Loucy (cell line): ENCODE measurements around the gene FBRSL1.

ENCODE experiments used
- H2AFZ ChIP-seq: fragments of 200-600 bp; sonication (generic); 2 replicates; pipeline ENCODE4 v1.6.0; 2016; ENCODE audit warnings: antibody characterized with exemption, mild to moderate bottlenecking, low read length, moderate library complexity
- H3F3A ChIP-seq: fragments of 200-600 bp; 2 replicates; pipeline ENCODE4 v1.6.0; 2016; ENCODE audit warnings: antibody characterized with exemption, low read depth, mild to moderate bottlenecking
- H3K27me3 ChIP-seq: fragments of 200-600 bp; sonication (generic); 2 replicates; pipeline ENCODE4 v1.6.1; 2014; ENCODE audit warnings: low read length, mild to moderate bottlenecking; ENCODE audit not compliant: insufficient read depth, poor library complexity, severe bottlenecking
- H3K36me3 ChIP-seq: fragments of 200-600 bp; sonication (generic); 2 replicates; pipeline ENCODE4 v1.6.1; 2016; ENCODE audit warnings: low read length; ENCODE audit not compliant: insufficient read depth
- H3K4me1 ChIP-seq: fragments of 200-600 bp; sonication (generic); 2 replicates; pipeline ENCODE4 v1.5.1; 2014; ENCODE audit warnings: low read length, mild to moderate bottlenecking; ENCODE audit not compliant: insufficient read depth, poor library complexity, severe bottlenecking
- H3K4me2 ChIP-seq: fragments of 200-600 bp; sonication (generic); 2 replicates; pipeline ENCODE4 v1.6.0; 2014; ENCODE audit warnings: antibody characterized with exemption, low read length, low read depth, mild to moderate bottlenecking; ENCODE audit not compliant: poor library complexity, severe bottlenecking
- H3K4me3 ChIP-seq: fragments of 200-600 bp; sonication (generic); 2 replicates; pipeline ENCODE4 v1.5.1; 2014; ENCODE audit warnings: low read length, mild to moderate bottlenecking, mixed read lengths; ENCODE audit not compliant: poor library complexity, severe bottlenecking
- H3K79me2 ChIP-seq: fragments of 200-600 bp; sonication (generic); 2 replicates; pipeline ENCODE4 v1.6.1; 2014; ENCODE audit warnings: low read length; ENCODE audit not compliant: insufficient read depth
- H3K9ac ChIP-seq: fragments of 200-600 bp; sonication (generic); 2 replicates; pipeline ENCODE4 v1.6.0; 2014; ENCODE audit warnings: mild to moderate bottlenecking, low read depth, low read length, moderate library complexity; ENCODE audit not compliant: poor library complexity, severe bottlenecking
- H3K9me2 ChIP-seq: fragments of 200-600 bp; sonication (generic); replicated peaks from 2 replicates; pipeline ENCODE4 v1.6.1; 2016; ENCODE audit warnings: low read depth, low read length, mixed read lengths
- H3K9me3 ChIP-seq: fragments of 200-600 bp; sonication (generic); 2 replicates; pipeline ENCODE4 v1.6.1; 2014; ENCODE audit warnings: mild to moderate bottlenecking, antibody characterized with exemption, low read length, low read depth; ENCODE audit not compliant: insufficient read depth
- H4K20me1 ChIP-seq: fragments of 200-600 bp; sonication (generic); 2 replicates; pipeline ENCODE4 v1.6.0; 2014; ENCODE audit warnings: antibody characterized with exemption, low read length, mild to moderate bottlenecking; ENCODE audit not compliant: insufficient read depth, poor library complexity, severe bottlenecking
- EZH2phosphoT487 ChIP-seq: fragments of 200-600 bp; IDR thresholded peaks from 2 replicates; pipeline ENCODE4 v1.6.1; 2018; ENCODE audit warnings: antibody characterized with exemption, mild to moderate bottlenecking, moderate library complexity, borderline replicate concordance
- TF ChIP-seq, protein P1 (sequence below): fragments of 200-600 bp; sonication (generic); conservative IDR thresholded peaks from 2 replicates; pipeline ENCODE4 v1.5.1; 2014; ENCODE audit warnings: mild to moderate bottlenecking, antibody characterized with exemption, low read length

Gene FBRSL1

DNA sequence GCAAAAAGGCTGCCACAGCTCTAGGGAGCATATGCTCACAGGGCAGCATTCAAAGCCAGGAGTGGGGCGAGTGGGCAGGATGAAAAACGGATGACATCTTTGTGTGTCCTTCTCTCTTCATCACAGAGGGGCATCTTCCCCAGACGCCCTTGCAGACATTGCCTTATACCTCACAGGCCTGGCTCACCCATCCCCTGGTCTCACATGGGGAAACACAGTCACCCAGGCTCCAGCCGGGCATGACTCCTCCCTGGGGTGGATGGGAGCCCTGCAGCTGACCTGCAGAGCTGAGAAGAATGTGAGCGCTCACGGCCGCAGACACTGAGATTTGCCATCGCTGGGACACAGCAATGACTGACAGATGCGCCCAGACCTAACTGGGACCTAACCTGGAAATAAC is 7.2 kb upstream of the FBRSL1 start:
- Histone ChIP-seq H3K36me3 (no peaks in the 10 kb centered on the region), H3K9me3 (no peaks in the 10 kb centered on the region), H3K4me2 (no peak overlapping the region), H3K9ac (no peak overlapping the region), H3K4me3 (no peak overlapping the region), H4K20me1 (no peaks in the 10 kb centered on the region), H3F3A (no peaks in the 10 kb centered on the region), H3K27me3 (no peaks in the 10 kb centered on the region), H3K4me1 (peaks cover 27% of the 10 kb centered on the region), H2AFZ (no peak overlapping the region), H3K79me2 (no peaks in the 10 kb centered on the region), H3K9me2 (no peaks in the 10 kb centered on the region)
- TF ChIP-seq, protein P1, sequence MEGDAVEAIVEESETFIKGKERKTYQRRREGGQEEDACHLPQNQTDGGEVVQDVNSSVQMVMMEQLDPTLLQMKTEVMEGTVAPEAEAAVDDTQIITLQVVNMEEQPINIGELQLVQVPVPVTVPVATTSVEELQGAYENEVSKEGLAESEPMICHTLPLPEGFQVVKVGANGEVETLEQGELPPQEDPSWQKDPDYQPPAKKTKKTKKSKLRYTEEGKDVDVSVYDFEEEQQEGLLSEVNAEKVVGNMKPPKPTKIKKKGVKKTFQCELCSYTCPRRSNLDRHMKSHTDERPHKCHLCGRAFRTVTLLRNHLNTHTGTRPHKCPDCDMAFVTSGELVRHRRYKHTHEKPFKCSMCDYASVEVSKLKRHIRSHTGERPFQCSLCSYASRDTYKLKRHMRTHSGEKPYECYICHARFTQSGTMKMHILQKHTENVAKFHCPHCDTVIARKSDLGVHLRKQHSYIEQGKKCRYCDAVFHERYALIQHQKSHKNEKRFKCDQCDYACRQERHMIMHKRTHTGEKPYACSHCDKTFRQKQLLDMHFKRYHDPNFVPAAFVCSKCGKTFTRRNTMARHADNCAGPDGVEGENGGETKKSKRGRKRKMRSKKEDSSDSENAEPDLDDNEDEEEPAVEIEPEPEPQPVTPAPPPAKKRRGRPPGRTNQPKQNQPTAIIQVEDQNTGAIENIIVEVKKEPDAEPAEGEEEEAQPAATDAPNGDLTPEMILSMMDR = no peak
- no peak for TF ChIP-seq EZH2phosphoT487

DNA sequence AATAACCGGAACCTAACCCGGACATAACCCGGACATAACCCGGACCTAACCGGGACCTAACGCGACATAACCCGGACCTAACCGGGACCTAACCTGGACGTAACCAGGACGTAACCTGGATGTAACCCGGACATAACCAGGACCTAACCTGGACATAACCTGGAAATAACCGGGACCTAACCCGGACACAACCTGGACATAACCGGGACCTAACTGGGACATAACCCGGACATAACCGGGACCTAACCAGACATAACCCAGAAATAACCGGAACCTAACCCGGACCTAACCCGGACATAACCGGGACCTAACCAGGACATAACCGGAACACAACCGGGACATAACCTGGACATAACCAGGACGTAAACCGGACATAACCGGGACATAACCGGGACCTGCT is 6.7 kb upstream of the FBRSL1 start:
- H4K20me1 ChIP-seq = no peaks in the 10 kb centered on the region
- no peak overlapping the region for H3K4me3 ChIP-seq
- no peaks in the 10 kb centered on the region for H3F3A ChIP-seq
- H3K9ac ChIP-seq = no peak overlapping the region
- no peak overlapping the region for H3K4me2 ChIP-seq
- no peaks in the 10 kb centered on the region for H3K27me3 ChIP-seq
- H3K4me1 ChIP-seq = peaks cover 31% of the 10 kb centered on the region
- no peaks in the 10 kb centered on the region for H3K9me3 ChIP-seq
- no peak for TF ChIP-seq EZH2phosphoT487
- TF ChIP-seq, protein P1 = no peak
- no peaks in the 10 kb centered on the region for H3K36me3 ChIP-seq
- 0 out of 2 replicates have a peak, but pooled peaks cover 4% of the 10 kb centered on the region for H3K79me2 ChIP-seq
- H2AFZ ChIP-seq = no peak overlapping the region
- no peaks in the 10 kb centered on the region for H3K9me2 ChIP-seq

DNA sequence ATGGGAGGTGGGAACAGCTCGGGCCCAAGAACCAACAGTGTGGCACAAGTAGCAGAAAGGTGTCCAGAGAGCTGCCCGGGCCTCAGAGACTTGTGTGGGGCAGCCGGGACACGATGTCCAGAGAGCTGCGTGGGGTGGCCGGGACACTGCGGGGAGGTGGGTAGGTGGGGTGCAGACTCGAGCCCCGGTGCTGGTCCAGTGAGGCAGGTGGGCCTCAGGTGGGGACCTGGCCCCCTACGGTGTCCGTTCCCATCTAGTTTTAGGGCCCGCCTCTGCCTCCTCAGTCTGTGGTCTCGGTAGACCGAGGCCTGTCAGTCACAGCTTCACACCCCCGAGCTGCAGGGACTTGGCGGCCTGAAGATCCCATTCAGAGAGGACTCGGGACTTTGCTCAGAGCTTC is 6.3 kb upstream of the FBRSL1 start:
- no peak for TF ChIP-seq EZH2phosphoT487
- TF ChIP-seq, protein P1 = no peak
- no peak overlapping the region for H3K4me3 ChIP-seq
- H3K79me2 ChIP-seq = 0 out of 2 replicates have a peak, but pooled peaks cover 4% of the 10 kb centered on the region
- H3K9me2 ChIP-seq = no peaks in the 10 kb centered on the region
- no peaks in the 10 kb centered on the region for H4K20me1 ChIP-seq
- peaks cover 35% of the 10 kb centered on the region for H3K4me1 ChIP-seq
- H3K9ac ChIP-seq = no peak overlapping the region
- no peaks in the 10 kb centered on the region for H3K36me3 ChIP-seq
- no peak overlapping the region for H3K4me2 ChIP-seq
- H2AFZ ChIP-seq = no peak overlapping the region
- H3F3A ChIP-seq = no peaks in the 10 kb centered on the region
- no peaks in the 10 kb centered on the region for H3K9me3 ChIP-seq
- H3K27me3 ChIP-seq = no peaks in the 10 kb centered on the region
